Stomach smooth muscle (tissue), 2 donors: ENCODE results near the gene ZNF597.
"Not testable (repeated sequence)": the region's sequence is repeated elsewhere in the genome, so short reads cannot be mapped to it uniquely, and the experiment has no call there.

Experiments
- H3K27ac ChIP-seq: one replicate; pipeline ENCODE4 v1.7.0; 2013; ENCODE audit warnings: mild to moderate bottlenecking, low read length, inconsistent platforms
- H3K27me3 ChIP-seq, 2 donors: one replicate each; pipeline ENCODE4 v1.7.0; 2013; ENCODE audit warnings: low read length in 2 of 2; ENCODE audit not compliant: insufficient read depth in 2 of 2, control insufficient read depth in 1 of 2
- H3K36me3 ChIP-seq, 2 donors: one replicate each; pipeline ENCODE4 v1.7.0; 2013; ENCODE audit warnings: low read length in 2 of 2; ENCODE audit not compliant: control insufficient read depth in 2 of 2, insufficient read depth in 2 of 2
- H3K4me1 ChIP-seq: one replicate; pipeline ENCODE4 v1.7.0; 2013; ENCODE audit warnings: low read length; ENCODE audit not compliant: control insufficient read depth, insufficient read depth
- H3K4me3 ChIP-seq, 2 donors: one replicate each; pipeline ENCODE4 v1.7.0; 2013; ENCODE audit warnings: low read length in 2 of 2
- H3K9ac ChIP-seq, 2 donors: one replicate each; pipeline ENCODE4 v1.7.0; 2013; ENCODE audit warnings: low read length in 2 of 2, mild to moderate bottlenecking in 1 of 2
- H3K9me3 ChIP-seq, 2 donors: one replicate each; pipeline ENCODE4 v1.7.0; 2013; ENCODE audit warnings: low read length in 2 of 2; ENCODE audit not compliant: control insufficient read depth in 2 of 2
- donor health status: healthy.
- donor health status: Pancreatic carcinoma.

Gene ZNF597

DNA sequence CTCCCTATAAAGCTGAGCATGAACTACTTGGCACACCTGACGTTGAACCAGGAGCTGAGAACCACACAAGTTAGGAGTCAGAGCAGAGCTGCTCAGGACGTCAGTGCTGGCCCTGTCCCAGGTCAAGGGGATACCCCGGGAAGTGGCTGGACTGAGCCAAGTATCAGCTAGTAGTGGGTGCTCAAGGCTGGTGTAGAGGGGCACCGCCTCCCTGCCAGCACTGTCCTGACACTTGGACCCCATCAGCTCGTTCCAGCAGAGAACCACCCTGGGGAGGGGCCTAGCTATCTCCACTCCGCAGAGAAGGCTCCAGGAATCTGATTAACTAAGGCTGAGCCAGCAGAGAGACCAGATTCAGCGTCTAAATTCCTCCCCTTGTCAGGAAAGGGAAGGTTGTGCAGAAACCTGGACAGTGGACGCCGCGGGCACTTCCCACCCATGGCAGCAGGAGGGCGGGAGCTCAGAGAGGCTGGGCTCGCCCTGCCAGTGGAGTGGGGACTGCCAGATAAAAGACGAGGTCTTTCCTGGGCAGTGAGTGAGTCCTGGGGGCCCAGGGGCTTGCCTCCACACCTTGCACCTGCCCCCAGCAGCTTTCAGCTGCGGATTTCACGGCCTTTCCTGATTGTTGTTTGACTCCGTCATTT is 31.0 kb upstream of the ZNF597 start:
- no peak overlapping the region for H3K9ac ChIP-seq
- no peaks in the 10 kb centered on the region for H3K9me3 ChIP-seq
- H3K27me3 ChIP-seq, result no peaks in the 10 kb centered on the region
- peaks cover 2% of the 10 kb centered on the region for H3K4me1 ChIP-seq
- no peak overlapping the region for H3K4me3 ChIP-seq
- peaks cover 4 to 7% of the 10 kb centered on the region in 2 donors for H3K36me3 ChIP-seq
- H3K27ac ChIP-seq, result no peak overlapping the region

DNA sequence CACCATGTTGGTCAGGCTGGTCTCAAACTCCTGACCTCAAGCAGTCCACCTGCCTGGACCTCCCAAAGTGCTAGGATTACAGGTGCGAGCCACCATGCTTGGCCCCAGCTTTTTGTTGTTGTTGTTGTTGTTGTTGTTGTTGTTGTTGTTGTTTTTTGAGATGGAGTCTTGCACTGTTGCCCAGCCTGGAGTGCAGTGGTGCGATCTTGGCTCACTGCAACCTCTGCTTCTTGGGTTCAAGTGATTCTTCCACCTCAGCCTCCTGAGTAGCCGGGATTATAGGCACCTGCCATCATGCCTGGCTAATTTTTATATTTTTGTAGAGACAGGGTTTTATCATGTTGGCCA is 30.3 kb upstream of the ZNF597 start:
- not testable (repeated sequence) for H3K36me3 ChIP-seq, H3K9me3 ChIP-seq, H3K4me3 ChIP-seq, H3K9ac ChIP-seq, H3K27ac ChIP-seq, H3K27me3 ChIP-seq, H3K4me1 ChIP-seq

DNA sequence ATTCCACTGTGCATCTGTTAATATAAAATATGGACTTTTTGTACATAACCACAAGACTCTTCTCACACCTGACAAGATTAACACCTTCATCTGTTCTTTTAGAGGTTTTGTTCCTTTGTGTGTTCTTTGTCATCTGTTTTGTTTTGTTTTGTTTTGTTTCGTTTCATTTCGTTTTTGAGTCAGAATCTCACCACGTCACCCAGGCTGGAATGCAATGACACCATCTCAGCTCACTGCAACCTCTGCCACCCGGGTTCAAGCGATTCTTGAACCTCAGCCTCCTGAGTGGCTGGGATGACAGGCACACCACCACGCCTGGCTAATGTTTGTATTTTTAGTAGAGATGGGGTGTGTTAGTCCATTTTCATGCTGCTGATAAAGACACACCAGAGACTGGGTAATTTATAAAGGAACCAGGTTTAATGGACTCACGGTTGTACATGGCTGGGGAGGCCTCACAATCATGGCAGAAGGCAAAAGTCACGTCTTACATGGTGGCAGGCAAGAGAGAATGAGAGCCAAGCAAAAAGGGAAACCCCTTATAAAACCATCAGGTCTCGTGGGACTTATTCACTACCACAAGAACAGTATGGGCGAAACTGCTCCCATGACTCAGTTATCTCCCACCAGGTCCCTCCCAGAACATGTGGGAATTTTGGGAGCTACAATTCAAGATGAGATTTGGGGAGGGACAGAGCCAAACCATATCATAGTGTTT is 29.7 kb upstream of the ZNF597 start:
- peaks cover 0 to 2% of the 10 kb centered on the region in 2 donors for H3K36me3 ChIP-seq
- H3K4me1 ChIP-seq, result peaks cover 5% of the 10 kb centered on the region

DNA sequence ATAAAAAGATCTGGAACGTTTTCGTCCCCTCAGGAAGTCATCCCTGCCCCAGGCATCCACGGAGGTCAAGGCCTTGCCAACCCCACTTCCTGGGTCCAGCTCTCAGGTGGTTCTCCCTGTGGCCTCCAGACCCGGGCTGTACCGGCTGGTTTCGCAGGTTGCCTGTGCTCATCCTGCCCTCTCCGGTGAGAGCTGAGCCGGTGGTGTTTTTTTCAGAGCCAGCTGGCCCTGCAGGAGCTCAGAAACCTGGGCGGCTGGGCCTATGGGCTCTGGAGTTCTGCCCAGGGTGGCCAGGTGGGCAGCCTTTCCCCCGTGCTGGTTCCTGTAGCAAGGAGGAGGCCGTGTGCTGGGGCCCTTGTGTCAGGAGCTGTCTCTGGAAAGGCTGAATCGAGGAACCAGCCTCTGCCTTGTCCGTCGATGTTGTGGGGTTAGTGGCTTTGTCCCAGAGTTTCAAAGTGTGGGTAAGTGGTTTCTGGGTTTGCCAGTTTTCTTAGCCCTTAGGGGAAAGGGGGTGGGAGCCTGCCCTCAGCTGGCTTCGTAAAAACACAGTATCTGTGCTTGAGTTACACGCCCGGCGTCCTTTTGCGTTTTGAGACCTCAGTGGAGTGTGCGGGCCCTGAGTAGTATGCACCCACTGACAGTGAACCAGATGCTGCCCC is 28.3 kb upstream of the ZNF597 start:
- no peaks in the 10 kb centered on the region for H3K9me3 ChIP-seq
- no peak overlapping the region for H3K9ac ChIP-seq
- no peak overlapping the region for H3K27ac ChIP-seq
- no peak overlapping the region for H3K4me3 ChIP-seq
- no peaks in the 10 kb centered on the region for H3K27me3 ChIP-seq
- peaks cover 0 to 2% of the 10 kb centered on the region in 2 donors for H3K36me3 ChIP-seq
- H3K4me1 ChIP-seq, result peaks cover 13% of the 10 kb centered on the region

More for the DNA sequence above, 29.7 kb upstream of the ZNF597 start:
- no peak overlapping the region for H3K4me3 ChIP-seq
- H3K27me3 ChIP-seq, result no peaks in the 10 kb centered on the region
- no peak overlapping the region for H3K27ac ChIP-seq
- H3K9ac ChIP-seq, result no peak overlapping the region
- no peaks in the 10 kb centered on the region for H3K9me3 ChIP-seq

DNA sequence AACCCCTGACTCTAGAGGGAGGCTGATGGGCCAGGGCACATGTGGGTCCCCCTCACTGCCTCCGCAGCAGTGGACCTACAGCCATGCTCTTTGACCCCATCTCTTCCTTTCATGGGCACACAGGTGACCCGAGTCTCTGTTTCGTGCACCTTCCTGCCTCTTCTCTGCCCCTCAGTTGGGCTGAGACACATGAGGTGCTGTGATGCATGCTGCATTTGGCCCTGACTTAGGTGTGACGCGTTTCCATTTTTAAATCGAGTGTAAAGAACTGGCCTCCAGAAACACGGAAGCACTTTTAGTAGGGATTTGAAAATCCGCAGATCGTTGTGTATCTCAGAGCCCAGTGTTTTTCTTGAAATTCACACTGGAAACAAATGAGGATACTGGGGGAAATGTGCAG is 27.4 kb upstream of the ZNF597 start:
- Histone ChIP-seq H3K9me3 (no peaks in the 10 kb centered on the region), H3K4me1 (peaks cover 18% of the 10 kb centered on the region), H3K4me3 (no peak overlapping the region), H3K27me3 (no peaks in the 10 kb centered on the region), H3K27ac (no peak overlapping the region), H3K9ac (no peak overlapping the region), H3K36me3 (peaks cover 6% of the 10 kb centered on the region in 2 donors)

DNA sequence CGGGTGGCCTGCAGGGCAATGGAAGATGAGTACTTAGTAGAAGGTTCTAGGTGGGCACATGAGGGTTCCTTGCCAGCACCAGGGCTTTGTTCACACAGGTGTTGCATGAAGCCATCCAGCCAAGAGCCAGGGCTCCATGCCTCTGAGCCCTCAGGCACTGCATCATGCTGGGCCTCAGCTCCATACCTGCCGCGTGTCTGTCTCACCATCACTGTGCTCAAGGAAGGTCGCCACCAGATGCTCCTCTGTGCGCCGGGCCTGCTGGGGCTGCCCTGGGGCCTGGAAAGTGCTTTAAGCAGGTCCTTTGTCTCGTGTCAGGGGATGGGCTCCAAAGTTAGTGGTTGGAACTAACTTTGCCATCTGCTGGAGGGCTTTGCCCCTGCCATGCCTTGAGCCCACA is 26.4 kb upstream of the ZNF597 start:
- Histone ChIP-seq H3K27me3 (no peaks in the 10 kb centered on the region), H3K36me3 (peaks cover 6% of the 10 kb centered on the region in 2 donors), H3K27ac (no peak overlapping the region), H3K4me3 (no peak overlapping the region), H3K4me1 (peaks cover 18% of the 10 kb centered on the region), H3K9me3 (no peaks in the 10 kb centered on the region), H3K9ac (no peak overlapping the region)

DNA sequence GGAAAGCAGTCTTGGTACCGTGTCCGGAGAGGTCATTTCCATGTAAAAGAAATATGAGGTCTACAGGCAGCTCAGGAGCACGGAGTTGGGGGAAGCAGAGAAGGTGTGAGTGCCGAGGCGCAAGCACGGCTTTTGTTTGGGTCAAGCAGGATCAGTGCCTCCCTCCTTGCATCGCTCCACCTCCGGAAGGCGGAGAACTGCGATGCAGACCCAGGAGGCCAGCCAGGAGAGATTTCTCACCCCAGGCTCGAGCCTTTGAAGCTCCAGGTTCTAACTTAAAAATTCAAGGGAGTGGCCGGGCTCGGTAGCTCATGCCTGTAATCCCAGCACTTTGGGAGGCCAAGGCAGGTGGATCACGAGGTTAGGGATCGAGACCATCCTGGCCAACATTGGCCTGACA is 25.2 kb upstream of the ZNF597 start:
- Histone ChIP-seq H3K27ac (no peak overlapping the region), H3K9ac (no peak overlapping the region), H3K4me3 (peak overlapping the region in 1 of 2 donors; percentile 15), H3K9me3 (no peaks in the 10 kb centered on the region), H3K36me3 (peaks cover 6% of the 10 kb centered on the region in 2 donors), H3K27me3 (no peaks in the 10 kb centered on the region), H3K4me1 (peaks cover 23% of the 10 kb centered on the region)

DNA sequence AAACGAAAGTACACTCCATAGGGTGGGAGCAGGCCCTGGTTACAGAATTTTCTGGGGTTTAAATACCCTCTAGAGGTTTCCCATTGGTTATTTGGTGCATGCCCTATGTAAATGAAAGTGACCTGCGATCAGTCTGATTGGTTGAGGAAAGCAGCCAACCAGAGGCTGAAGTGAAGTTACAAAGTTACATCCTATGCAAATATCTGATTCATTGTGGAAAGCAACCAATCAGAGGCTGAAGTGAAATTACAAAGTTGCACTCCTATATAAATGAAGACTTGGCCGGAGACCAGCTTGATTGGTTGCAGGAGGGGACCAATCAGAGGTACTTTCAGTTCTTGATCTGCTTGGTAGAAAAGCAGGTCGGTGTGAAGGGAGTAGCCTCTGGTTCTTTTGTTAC is 24.6 kb upstream of the ZNF597 start:
- Histone ChIP-seq H3K36me3 (peaks cover 6% of the 10 kb centered on the region in 2 donors), H3K27ac (no peak overlapping the region), H3K9ac (no peak overlapping the region), H3K9me3 (no peaks in the 10 kb centered on the region), H3K4me3 (no peak overlapping the region), H3K27me3 (no peaks in the 10 kb centered on the region), H3K4me1 (peaks cover 23% of the 10 kb centered on the region)

DNA sequence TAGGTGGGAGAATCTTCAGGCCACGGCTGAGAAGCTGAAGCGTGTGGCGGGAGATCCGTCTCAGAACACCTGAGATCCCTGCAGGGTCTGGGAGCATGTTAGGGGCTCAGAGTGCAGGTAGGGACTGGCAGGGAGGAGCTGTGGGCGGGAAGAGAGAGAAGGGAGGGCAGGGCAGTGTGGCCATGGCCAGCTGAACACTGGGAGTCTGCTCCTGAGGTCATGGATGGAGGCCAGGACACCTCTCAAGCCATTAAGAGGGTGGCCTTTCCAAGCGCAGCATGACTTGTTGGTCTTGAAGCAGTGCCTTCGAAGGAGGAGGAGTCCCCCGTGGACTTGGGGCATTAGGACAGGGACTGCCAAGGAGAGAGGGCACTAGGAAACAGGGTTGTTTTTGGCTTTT is 23.9 kb upstream of the ZNF597 start:
- H3K4me1 ChIP-seq, result peaks cover 23% of the 10 kb centered on the region

DNA sequence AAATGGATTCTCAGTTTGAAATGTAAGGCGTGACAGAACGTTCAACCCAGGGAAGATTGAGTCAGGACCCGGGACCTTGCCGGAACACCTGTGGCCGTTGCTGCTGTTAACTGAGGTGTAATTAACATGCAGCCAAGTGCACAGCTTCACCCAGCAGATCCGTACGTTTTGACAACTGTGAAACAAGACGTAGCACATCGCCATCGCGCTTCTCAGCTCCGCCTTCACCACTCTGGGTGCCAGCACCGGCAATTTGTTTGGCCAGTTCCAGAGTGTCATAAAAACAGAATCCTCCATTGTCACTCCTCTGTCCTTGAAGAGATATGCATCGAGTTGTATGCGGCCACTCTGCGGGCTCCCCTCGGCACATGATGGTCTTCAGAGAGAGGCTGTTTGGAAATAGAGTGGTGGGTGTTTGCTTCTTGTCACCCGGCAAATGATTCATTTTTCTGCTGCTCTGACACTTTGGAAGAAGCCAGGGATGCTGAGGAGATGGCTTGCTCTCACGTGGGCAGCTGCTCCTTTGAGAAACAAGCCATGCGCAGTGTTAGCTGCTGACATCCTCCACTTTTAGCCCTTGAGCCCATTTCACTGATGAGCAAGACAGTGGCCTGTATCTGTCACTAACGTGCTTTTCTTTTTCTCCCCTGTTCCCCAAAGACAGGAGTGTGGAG is 22.7 kb upstream of the ZNF597 start:
- Histone ChIP-seq H3K4me3 (no peak overlapping the region), H3K36me3 (peaks cover 6% of the 10 kb centered on the region in 2 donors), H3K4me1 (peaks cover 30% of the 10 kb centered on the region), H3K27ac (no peak overlapping the region), H3K9me3 (no peaks in the 10 kb centered on the region), H3K27me3 (no peaks in the 10 kb centered on the region), H3K9ac (no peak overlapping the region)

More for the DNA sequence above, 23.9 kb upstream of the ZNF597 start:
- Histone ChIP-seq H3K9me3 (no peaks in the 10 kb centered on the region), H3K4me3 (no peak overlapping the region), H3K27me3 (no peaks in the 10 kb centered on the region), H3K27ac (no peak overlapping the region), H3K9ac (no peak overlapping the region), H3K36me3 (peaks cover 6% of the 10 kb centered on the region in 2 donors)
